Calu3 (cell line): Measurements from ENCODE around the gene CAD. TPM values are rescaled to one million over a fixed set of nuclear protein-coding genes. Genes with fewer than 3 reads are reported as not detected.

Source experiments
- BruUV-seq: library from RNA; stranded (reverse); fragments of 400-500 nt; replicated peaks from 2 replicates; lab custom pipeline; 2021; lab: Mats Ljungman, UMichigan
- CTCF ChIA-PET: fragments of 300-600 bp; sonication (Branson Sonifier 250); formaldehyde crosslinking; loops from one replicate; lab custom pipeline; 2022; ENCODE audit warnings: antibody characterized with exemption; lab: Charles Lee
- DNase-seq: peaks from one replicate; pipeline ENCODE4 v3.0.0; 2022
- H3K27ac Mint-ChIP-seq: one replicate; pipeline ENCODE4 v1.8.0; 2022; ENCODE audit warnings: mixed read lengths; ENCODE audit not compliant: unreplicated experiment
- H3K27me3 Mint-ChIP-seq: one replicate; pipeline ENCODE4 v1.8.0; 2022; ENCODE audit warnings: mixed read lengths; ENCODE audit not compliant: unreplicated experiment
- H3K36me3 Mint-ChIP-seq: one replicate; pipeline ENCODE4 v1.8.0; 2022; ENCODE audit warnings: mild to moderate bottlenecking, moderate library complexity, mixed read lengths; ENCODE audit not compliant: insufficient read depth, unreplicated experiment
- H3K4me1 Mint-ChIP-seq: one replicate; pipeline ENCODE4 v1.8.0; 2022; ENCODE audit warnings: mild to moderate bottlenecking, low read depth, mixed read lengths; ENCODE audit not compliant: unreplicated experiment
- H3K4me3 Mint-ChIP-seq: one replicate; pipeline ENCODE4 v1.8.0; 2022; ENCODE audit warnings: mild to moderate bottlenecking, low read depth, moderate library complexity, mixed read lengths; ENCODE audit not compliant: unreplicated experiment
- H3K9me3 Mint-ChIP-seq: one replicate; pipeline ENCODE4 v1.8.0; 2022; ENCODE audit warnings: low read depth, mixed read lengths; ENCODE audit not compliant: unreplicated experiment
- CTCF ChIP-seq: fragments of 200-600 bp; IDR thresholded peaks from one replicate; pipeline ENCODE4 v1.8.0; 2022; ENCODE audit warnings: antibody characterized with exemption; ENCODE audit not compliant: unreplicated experiment
- intact Hi-C: fragments of 100-400 bp; cut with micrococcal nuclease; formaldehyde crosslinking; loops from one replicate; pipeline ENCODE4 v1.10.0; 2022; ENCODE audit not compliant: unreplicated experiment
- total RNA-seq: library from RNA; stranded (reverse); gene quantifications from 2 replicates; pipeline ENCODE4 v1.2.3, GENCODE V29; 2022

Gene CAD
- total RNA-seq, 1 experiment from 2014 or later = 68.2 TPM

GRCh38 chr2:27249159-27249890 lies 32.2 kb downstream of the CAD start:
- H3K4me3 Mint-ChIP-seq = no peak overlapping the region
- BruUV-seq = no TSS peak
- intact Hi-C loops = no loop called here
- no peaks in the 10 kb centered on the region for H3K4me1 Mint-ChIP-seq
- H3K27me3 Mint-ChIP-seq = peaks cover 55% of the 10 kb centered on the region
- CTCF ChIA-PET = interaction anchor here (0.7 to 1.0 kb wide), 2 partner anchors 30 to 34 kb away, joined by 3 to 8 read pairs; no protein-coding TSS in a partner anchor
- no peaks in the 10 kb centered on the region for H3K9me3 Mint-ChIP-seq
- H3K27ac Mint-ChIP-seq = no peak overlapping the region
- DNase-seq = no peak
- no peak for TF ChIP-seq CTCF
- H3K36me3 Mint-ChIP-seq = peaks cover 22% of the 10 kb centered on the region

- peak; percentile 84 for TF ChIP-seq CTCF
- intact Hi-C loops = no loop called here
- no peaks in the 10 kb centered on the region for H3K4me1 Mint-ChIP-seq
- no TSS peak for BruUV-seq
- H3K9me3 Mint-ChIP-seq = no peaks in the 10 kb centered on the region
- H3K27me3 Mint-ChIP-seq = peaks cover 62% of the 10 kb centered on the region
- H3K4me3 Mint-ChIP-seq = no peak overlapping the region
- peaks cover 22% of the 10 kb centered on the region for H3K36me3 Mint-ChIP-seq
- CTCF ChIA-PET = interaction anchor here (1.0 to 1.3 kb wide), 2 partner anchors 30 to 53 kb away, joined by 8 to 11 read pairs; no protein-coding TSS in a partner anchor
- DNase-seq = peak; percentile 68
- no peak overlapping the region for H3K27ac Mint-ChIP-seq
Observed at GRCh38 chr2:27249891-27250651, 32.9 kb downstream of the CAD start.

GRCh38 chr2:27250652-27251379 lies 33.6 kb downstream of the CAD start:
- peaks cover 22% of the 10 kb centered on the region for H3K36me3 Mint-ChIP-seq
- intact Hi-C loops = no loop called here
- H3K4me3 Mint-ChIP-seq = no peak overlapping the region
- H3K27me3 Mint-ChIP-seq = peaks cover 70% of the 10 kb centered on the region
- no TSS peak for BruUV-seq
- CTCF ChIA-PET = interaction anchor here (1.3 kb wide), 1 partner anchor 52 kb away, joined by 11 read pairs; no protein-coding TSS in a partner anchor
- DNase-seq = no peak
- H3K9me3 Mint-ChIP-seq = no peaks in the 10 kb centered on the region
- H3K4me1 Mint-ChIP-seq = no peaks in the 10 kb centered on the region
- no peak overlapping the region for H3K27ac Mint-ChIP-seq
- TF ChIP-seq CTCF = no peak

GRCh38 chr2:27251766-27252165 lies 34.6 kb downstream of the CAD start:
- no peaks in the 10 kb centered on the region for H3K9me3 Mint-ChIP-seq
- no peak for TF ChIP-seq CTCF
- no peak overlapping the region for H3K4me3 Mint-ChIP-seq
- H3K36me3 Mint-ChIP-seq = peaks cover 22% of the 10 kb centered on the region
- no TSS peak for BruUV-seq
- H3K4me1 Mint-ChIP-seq = no peaks in the 10 kb centered on the region
- peaks cover 79% of the 10 kb centered on the region for H3K27me3 Mint-ChIP-seq
- intact Hi-C loops = no loop called here
- no peak for DNase-seq
- no peak overlapping the region for H3K27ac Mint-ChIP-seq
- CTCF ChIA-PET = interaction anchor here (1.3 kb wide), 1 partner anchor 51 kb away, joined by 11 read pairs; no protein-coding TSS in a partner anchor
